GM21447 (cell line): ENCODE measurements around the gene RASSF3.
"Not testable (repeated sequence)": the region's sequence is repeated elsewhere in the genome, so short reads cannot be mapped to it uniquely, and the experiment has no call there.

Source experiments
- ATAC-seq: cut with Tn5 transposase; IDR thresholded peaks from one replicate; pipeline ENCODE4 v1.9.1; 2021; ENCODE audit not compliant: unreplicated experiment

RASSF3 gene

GRCh38 chr12:64631197-64631596 is 20.9 kb downstream of the RASSF3 start:
- no peak for ATAC-seq

DNA sequence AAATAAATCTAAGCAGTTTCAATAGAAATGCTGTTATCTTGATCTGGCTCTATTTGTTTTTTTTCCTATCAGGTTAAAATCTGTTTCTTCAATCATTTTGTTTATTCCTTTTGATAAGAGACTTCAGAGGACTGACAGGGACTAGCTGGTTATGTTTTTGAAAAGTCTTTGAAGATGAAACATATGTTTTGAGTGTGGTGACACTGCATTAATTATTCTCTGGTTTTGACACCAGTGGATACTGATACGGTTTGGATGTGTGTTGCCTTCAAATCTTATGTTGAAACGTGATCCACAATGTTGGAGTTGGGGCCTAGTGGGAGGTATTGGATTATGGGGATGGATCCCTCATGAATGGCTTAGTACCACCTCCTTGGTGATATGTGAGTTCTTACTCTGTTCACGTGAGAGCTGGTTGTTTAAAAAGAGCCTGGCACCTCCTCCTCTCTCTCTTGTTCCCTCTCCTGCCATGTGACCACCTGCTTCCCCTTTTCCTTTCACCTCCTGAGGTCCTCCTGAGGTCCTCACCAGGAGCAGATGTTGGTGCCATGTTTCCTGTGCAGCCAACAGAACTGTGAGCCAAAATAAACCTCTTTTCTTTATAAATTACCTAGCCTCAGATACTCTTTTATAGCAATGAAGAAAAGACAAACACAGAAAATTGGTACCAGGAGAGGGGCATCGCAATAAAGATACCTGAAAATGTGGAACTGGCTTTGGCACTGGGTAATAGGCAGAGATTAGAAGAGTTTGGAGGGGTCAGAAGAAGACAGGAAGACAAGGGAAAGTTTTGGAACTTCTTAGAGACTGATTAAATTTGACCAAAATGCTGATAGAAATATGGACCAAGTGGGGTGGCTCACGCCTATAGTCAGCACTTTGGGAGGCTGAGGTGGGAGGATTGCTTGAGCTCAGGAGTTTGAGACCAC is 23.0 kb downstream of the RASSF3 start:
- no peak for ATAC-seq

- no peak for ATAC-seq
Measured at GRCh38 chr12:64633940-64634337, 23.6 kb downstream of the RASSF3 start.

DNA sequence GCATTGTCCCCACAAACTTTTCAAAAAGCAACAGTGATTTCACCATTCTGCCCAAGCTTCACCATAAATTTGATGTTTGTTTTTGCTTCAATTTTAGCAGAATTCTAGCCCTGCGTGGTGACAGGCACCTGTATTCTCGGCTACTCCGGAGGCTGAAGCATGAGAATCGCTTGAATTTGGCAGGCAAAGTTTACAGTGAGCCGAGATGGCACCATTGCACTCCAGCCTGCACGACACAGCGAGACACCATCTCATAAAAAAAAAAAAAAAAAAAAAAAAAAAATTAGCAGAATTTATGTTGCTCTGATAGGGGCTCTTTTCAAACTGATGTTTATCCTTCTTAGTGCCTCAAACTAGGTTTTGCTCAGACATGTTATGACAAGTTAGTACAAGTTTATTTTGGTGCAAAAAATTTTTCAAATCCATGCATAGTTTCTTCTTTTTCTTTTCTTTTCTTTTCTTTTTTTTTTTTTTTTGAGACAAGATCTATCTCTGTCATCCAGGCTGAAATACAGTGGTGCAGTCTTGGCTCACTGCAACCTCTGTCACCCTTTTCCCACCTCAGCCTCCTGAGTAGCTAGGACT is 24.3 kb downstream of the RASSF3 start:
- ATAC-seq, result no peak

DNA sequence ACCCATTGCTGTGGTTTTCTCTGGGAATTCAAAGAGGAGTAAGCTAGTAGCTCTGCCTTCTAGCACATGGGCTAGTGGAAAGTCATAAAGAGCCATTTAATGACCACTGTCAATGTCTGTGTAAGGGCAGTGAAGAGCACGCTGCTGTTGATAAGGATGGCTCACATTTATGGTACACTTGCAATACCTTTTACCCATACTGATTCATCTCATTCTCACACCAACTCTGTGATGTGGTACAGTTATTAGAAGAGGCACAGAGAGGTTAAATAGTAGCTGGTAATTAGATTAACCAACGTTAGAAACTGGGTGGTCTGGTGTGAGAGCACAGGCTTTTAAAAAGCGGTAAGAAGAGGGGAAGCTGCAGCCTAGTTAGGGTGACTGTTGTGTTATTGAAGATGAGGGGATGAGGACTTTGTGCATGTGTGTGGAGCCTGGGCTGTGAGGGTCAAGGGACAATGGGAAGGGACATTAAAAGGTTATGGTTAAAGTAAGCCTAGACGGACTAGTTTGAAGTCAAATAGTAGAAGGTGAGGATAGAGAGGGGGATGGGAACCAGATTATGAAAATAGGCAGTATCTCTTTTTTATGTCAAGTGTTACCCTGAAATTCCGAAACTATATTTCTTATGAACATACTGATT is 25.2 kb downstream of the RASSF3 start:
- ATAC-seq, result no peak

- no peak for ATAC-seq
Measured at GRCh38 chr12:64636856-64637255, 26.6 kb downstream of the RASSF3 start.

- ATAC-seq, result no peak
Measured at GRCh38 chr12:64639466-64639865, 29.2 kb downstream of the RASSF3 start.

- no peak for ATAC-seq
Measured at GRCh38 chr12:64646318-64646717, 36.0 kb downstream of the RASSF3 start.

GRCh38 chr12:64649487-64649886 is 39.2 kb downstream of the RASSF3 start:
- ATAC-seq, result no peak

- ATAC-seq, result no peak
Measured at GRCh38 chr12:64650762-64651161, 40.5 kb downstream of the RASSF3 start.

DNA sequence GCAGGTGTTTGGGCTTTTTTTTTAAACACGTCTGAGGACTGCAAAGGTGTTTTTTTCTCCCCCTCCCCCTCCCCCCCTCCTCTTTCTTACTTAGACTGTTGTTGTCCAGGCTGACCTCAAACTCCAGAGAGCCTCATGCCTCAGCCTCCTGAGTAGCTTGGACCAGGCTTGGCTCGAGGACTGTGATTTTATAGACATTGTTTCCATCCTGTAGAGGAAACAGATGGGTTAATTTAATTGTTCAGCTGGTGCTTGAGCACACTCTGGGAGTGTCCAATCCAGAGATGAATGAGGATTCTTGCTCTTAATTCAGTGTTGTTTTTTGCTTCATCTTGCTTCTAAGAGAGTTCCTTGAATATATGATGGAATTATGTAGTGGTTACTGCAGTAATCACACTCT is 42.1 kb downstream of the RASSF3 start:
- ATAC-seq, result no peak

GRCh38 chr12:64653123-64653522 is 42.8 kb downstream of the RASSF3 start:
- no peak for ATAC-seq

- not testable (repeated sequence) for ATAC-seq
Measured at GRCh38 chr12:64653907-64654306, 43.6 kb downstream of the RASSF3 start.

GRCh38 chr12:64655141-64655540 is 44.8 kb downstream of the RASSF3 start:
- no peak for ATAC-seq

- no peak for ATAC-seq
Measured at GRCh38 chr12:64656429-64656828, 46.1 kb downstream of the RASSF3 start.

- no peak for ATAC-seq
Measured at GRCh38 chr12:64658892-64659481, 48.7 kb downstream of the RASSF3 start.

- ATAC-seq, result peak; percentile 59
Measured at GRCh38 chr12:64660237-64661018, 50.1 kb downstream of the RASSF3 start.

GRCh38 chr12:64663015-64663414 is 52.7 kb downstream of the RASSF3 start:
- ATAC-seq, result no peak

DNA sequence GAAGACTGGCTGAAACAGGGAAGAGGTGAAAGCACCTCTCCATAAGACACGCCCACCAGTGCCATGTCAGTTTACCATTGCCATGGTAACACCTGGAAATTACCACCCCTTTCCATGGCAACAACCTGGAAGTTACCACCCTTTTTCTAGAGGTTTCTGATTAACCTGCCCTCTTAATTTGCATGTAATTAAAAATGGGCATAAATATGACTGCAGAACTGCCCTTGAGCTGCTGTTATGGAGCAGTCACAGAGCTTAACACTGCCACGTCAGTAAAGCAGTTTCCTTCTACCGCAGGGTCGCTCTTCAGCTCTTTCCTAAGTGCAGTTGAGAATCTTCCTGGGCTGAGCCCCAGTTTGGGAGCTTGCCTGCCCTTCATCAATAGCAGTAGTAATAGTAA is 55.2 kb downstream of the RASSF3 start:
- peak; percentile 32 for ATAC-seq

GRCh38 chr12:64666054-64666914 is 56.0 kb downstream of the RASSF3 start:
- peak; percentile 45 for ATAC-seq
